GM18505 (cell line): Measurements from ENCODE around the gene SH3YL1.

ENCODE experiments used
- ATAC-seq: cut with Tn5 transposase; IDR thresholded peaks from one replicate; pipeline ENCODE4 v1.9.1; 2021; ENCODE audit not compliant: unreplicated experiment
- POLR2A ChIP-seq: IDR thresholded peaks from 4 replicates; pipeline ENCODE4 v1.6.1; 2011; ENCODE audit warnings: borderline replicate concordance; ENCODE audit not compliant: insufficient read depth, insufficient read length; ENCODE audit errors: extremely low read depth

SH3YL1 gene

GRCh38 chr2:211486-212184 is 52.2 kb downstream of the SH3YL1 start:
- TF ChIP-seq POLR2A = no peak
- no peak for ATAC-seq

GRCh38 chr2:210660-211059 is 53.2 kb downstream of the SH3YL1 start:
- no peak for ATAC-seq
- no peak for TF ChIP-seq POLR2A

- ATAC-seq = no peak
- no peak for TF ChIP-seq POLR2A
Measured at GRCh38 chr2:209470-209869, 54.4 kb downstream of the SH3YL1 start.

GRCh38 chr2:208335-208734 is 55.5 kb downstream of the SH3YL1 start:
- no peak for TF ChIP-seq POLR2A
- no peak for ATAC-seq

GRCh38 chr2:203984-204383 is 59.8 kb downstream of the SH3YL1 start:
- ATAC-seq = no peak
- no peak for TF ChIP-seq POLR2A

GRCh38 chr2:203401-203800 is 60.4 kb downstream of the SH3YL1 start:
- ATAC-seq = no peak
- TF ChIP-seq POLR2A = no peak

- no peak for TF ChIP-seq POLR2A
- no peak for ATAC-seq
Measured at GRCh38 chr2:202945-203344, 60.9 kb downstream of the SH3YL1 start.

GRCh38 chr2:201648-202433 is 62.0 kb downstream of the SH3YL1 start:
- no peak for ATAC-seq
- no peak for TF ChIP-seq POLR2A

- no peak for ATAC-seq
- TF ChIP-seq POLR2A = no peak
Measured at GRCh38 chr2:199041-199966, 64.5 kb downstream of the SH3YL1 start.

GRCh38 chr2:196406-196805 is 67.4 kb downstream of the SH3YL1 start:
- ATAC-seq = no peak
- TF ChIP-seq POLR2A = no peak

- no peak for TF ChIP-seq POLR2A
- ATAC-seq = no peak
Measured at GRCh38 chr2:195932-196331, 67.9 kb downstream of the SH3YL1 start.

- TF ChIP-seq POLR2A = no peak
Measured at GRCh38 chr2:193141-193671, 70.6 kb downstream of the SH3YL1 start.

More at GRCh38 chr2:193141-193671, 70.6 kb downstream of the SH3YL1 start:
- no peak for ATAC-seq
